NCI-H510A treated with DMSO at 0.1 percent for 48 hours (cell line): ENCODE measurements around the gene SCAMP4.
"Not testable (repeated sequence)": the region's sequence is repeated elsewhere in the genome, so short reads cannot be mapped to it uniquely, and the experiment has no call there.

Experiments
- DNase-seq: peaks from one replicate; lab custom pipeline; 2025; lab: John Stamatoyannopoulos, UW

The SCAMP4 gene

GRCh38 chr19:1882786-1883692 is 22.2 kb upstream of the SCAMP4 start:
- DNase-seq, result no peak

DNA sequence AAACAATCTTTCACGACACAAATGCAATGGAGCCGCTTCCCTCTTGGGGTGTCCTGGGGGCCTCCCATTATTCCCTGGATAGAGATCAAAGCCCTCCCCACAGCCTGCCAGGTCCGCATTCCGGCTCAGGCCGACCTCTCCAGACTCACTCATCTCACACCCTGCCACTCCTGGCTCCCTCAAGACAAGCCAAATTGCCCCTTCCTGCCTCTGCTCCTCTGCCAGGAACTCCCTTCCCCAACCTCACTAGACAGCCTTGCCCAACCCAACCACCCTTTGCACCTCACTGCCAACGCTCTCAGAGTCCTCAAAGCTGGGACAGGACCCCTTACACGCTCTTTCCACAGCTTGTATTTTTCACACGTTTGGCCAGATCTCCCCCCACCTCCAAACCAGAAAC is 21.4 kb upstream of the SCAMP4 start:
- no peak for DNase-seq

GRCh38 chr19:1884291-1884718 is 20.9 kb upstream of the SCAMP4 start:
- DNase-seq, result no peak

- DNase-seq, result no peak
Measured at GRCh38 chr19:1884719-1885334, 20.4 kb upstream of the SCAMP4 start.

- DNase-seq, result peak; percentile 62
Measured at GRCh38 chr19:1885398-1886119, 19.6 kb upstream of the SCAMP4 start, which contains the start of gene ABHD17A. TSS of gene ABHD17A (minus strand) at chr19:1885496. CDS start at chr19:1881566, 3,930 bp downstream.

DNA sequence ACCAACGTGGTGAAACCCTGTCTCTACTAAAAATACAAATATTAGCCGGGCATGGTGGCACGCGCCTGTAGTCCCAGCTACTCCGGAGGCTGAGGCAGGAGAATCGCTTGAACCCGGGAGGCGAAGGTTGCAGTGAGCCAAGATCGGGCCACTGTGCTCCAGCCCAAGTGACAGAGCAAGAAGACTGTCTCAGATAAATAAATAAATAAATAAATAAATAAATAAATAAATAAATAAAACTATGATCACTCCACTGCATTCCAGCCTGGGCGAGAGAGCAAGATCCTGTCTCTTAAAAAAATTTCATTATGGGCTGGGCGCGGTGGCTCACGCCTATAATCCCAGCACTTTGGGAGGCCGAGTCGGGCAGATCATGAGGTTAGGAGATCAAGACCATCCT is 18.8 kb upstream of the SCAMP4 start:
- DNase-seq, result not testable (repeated sequence)

DNA sequence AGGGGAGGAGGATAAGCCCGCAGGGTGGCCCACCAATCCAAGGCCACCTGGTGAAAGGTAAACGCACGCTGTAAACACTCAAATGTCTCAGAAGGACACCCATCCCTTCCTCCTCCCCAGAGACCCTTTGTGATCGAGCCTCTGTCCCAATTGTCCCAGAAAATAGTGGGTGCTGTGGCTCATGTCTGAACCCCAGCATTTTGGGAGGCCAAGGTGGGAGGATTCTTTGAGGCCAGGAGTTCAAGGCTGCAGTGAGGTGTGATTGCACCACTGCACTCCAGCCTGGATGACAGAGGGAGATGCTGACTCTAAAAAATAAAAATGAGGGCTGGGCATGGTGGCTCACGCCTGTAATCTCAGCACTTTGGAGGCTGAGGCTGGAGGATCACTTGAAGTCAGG is 16.8 kb upstream of the SCAMP4 start:
- no peak for DNase-seq

DNA sequence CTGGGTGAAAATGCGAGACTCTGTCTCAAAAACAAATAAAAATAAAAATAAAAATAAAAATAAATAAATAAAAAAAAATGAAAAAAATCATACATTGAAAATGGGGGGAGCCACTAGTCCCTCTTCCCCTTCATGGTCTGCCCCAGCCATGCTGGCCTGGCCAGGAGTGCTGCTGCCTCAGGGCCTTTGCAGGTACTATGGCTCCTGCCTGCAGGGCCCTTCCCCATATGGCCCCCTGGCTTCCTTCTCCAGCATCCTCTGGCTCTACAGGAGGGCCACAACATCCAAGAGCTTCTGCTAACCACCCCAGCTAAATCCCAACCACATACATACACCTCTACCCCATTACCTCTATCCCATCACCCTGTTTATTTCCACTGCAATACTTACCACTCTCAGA is 15.3 kb upstream of the SCAMP4 start:
- no peak for DNase-seq

DNA sequence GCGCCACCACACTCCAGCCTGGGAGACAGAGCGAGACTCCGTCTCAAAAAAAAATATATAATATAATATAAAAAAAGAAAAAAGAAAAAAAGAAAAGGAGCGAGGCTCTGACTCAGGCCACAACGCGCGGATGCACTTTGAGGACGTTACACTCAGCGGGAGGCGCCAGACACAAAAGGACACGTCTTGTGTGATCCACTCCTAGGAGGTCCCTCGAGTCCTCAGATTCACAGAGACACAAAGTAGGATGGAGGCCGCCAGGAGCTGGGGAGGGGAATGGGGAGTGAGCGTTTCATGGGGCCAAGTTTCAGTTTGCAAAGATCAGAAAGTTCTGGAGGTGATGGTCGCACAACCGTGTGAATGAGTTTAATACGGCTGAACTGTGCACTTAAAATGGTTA is 11.4 kb upstream of the SCAMP4 start:
- DNase-seq, result no peak

GRCh38 chr19:1896508-1896907 is 8.7 kb upstream of the SCAMP4 start:
- no peak for DNase-seq

DNA sequence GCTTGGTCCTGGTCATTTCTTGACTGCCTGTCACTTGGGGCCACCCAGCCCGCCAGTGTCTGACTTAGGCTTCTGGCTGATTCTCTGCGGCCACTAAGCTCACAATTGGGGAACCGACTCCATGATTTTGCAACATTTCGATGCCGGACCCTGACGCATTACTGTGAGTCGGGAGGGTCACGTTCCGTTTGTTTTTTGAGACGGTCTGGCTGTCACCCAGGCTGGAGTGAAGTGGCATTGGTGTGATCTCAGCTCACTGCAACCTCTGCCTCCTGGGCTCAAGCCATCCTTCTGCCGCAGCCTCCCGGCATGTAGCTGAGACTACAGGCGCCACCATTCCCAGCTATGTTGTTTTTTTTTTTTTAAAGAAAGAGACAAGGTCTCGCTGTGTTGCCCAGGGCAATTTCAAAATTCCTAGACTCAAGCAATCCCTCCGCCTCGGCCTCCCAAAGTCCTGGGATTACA is 3.2 kb upstream of the SCAMP4 start:
- DNase-seq, result no peak

DNA sequence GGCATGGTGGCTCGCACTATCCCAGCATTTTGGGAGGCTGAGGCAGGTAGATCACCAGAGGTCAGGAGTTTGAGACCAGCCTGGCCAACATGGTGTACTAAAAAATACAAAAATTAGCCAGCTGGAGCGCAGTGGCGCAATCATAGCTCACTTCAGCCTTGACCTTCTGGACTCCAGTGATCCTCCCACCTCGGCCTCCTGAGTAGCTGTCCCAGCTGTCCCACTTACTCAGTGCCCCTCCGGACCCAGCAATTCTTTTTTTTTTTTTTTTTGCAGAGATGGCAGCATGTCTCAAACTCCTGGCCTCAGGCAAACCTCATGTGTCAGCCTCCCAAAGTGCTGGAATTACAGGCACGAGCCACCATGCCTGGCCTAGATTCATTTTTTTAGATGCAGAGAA is 2.3 kb upstream of the SCAMP4 start:
- DNase-seq, result no peak

- DNase-seq, result no peak
Measured at GRCh38 chr19:1904860-1905109, 414 bp upstream of the SCAMP4 start.

DNA sequence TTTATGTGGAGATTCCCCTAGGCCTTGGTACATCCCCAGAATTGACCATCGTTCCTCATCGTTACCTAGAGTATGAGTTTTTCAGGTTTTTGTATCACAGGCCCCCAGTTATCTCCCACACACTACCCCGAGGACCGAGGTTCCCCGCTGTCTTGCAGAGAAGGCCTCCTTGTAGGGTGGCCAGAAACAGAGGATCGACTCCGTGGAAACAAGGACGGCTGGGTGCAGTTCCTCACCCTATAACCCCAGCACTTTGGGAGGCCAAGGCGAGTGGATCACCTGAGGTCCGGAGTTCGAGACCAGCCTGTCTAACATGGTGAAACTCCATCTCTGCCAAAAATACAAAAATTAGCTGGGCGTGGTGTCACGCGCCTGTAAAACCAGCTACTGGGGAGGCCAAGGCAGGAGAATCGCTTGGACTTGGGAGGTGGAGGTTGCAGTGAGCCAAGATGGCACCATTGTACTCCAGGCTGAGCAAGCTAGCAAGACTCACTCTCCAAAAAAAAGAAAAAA is 720 bp downstream of the SCAMP4 start:
- DNase-seq, result no peak

- DNase-seq, result no peak
Measured at GRCh38 chr19:1906985-1907562, 1.9 kb downstream of the SCAMP4 start.

GRCh38 chr19:1907563-1908363 is 2.6 kb downstream of the SCAMP4 start:
- no peak for DNase-seq

DNA sequence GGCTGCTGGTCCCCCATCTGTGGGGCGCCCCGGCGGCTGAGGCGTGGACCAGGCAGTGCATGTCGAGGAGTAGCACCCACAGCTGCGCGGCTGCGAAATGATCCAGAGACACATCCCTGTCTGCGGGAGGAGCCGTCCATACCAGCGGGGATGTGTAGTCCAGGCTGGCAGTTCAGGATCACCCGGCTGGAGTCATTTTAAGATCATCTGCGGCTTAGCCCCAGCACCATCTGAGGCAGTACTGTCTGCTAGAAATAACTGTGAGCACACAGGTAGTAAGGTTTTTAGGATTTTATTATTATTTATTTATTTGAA is 3.1 kb downstream of the SCAMP4 start:
- no peak for DNase-seq

DNA sequence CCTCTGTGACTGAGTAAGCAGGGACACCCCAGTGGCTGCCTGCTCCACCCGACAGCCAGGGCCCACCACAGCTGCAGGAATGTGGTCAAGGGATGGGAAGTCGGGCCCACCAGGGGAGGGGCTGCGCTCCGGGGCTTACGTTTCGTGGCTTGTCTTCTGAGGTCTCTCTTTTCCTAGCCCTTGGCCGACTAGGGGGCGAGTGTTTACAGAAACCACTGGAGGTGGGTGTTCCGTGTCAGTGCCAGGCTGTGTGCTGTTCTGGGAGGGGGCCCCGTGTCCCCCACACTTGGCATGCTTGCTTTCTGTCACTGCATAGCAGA is 4.5 kb downstream of the SCAMP4 start:
- DNase-seq, result no peak

GRCh38 chr19:1910177-1910576 is 5.0 kb downstream of the SCAMP4 start:
- DNase-seq, result no peak

GRCh38 chr19:1911098-1911497 is 5.9 kb downstream of the SCAMP4 start:
- DNase-seq, result no peak

DNA sequence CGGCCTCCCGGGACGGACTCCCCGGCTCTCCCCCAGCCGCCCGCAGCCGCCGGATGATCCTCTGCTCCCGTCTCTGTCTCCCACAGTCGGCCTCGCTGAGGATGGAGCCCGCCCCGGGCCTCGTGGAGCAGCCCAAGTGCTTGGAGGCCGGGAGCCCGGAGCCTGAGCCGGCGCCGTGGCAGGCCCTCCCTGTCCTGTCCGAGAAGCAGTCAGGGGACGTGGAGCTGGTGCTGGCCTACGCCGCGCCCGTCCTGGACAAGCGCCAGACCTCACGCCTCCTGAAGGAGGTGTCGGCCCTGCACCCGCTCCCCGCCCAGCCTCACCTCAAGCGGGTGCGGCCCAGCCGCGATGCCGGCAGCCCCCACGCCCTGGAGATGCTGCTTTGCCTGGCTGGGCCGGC is 6.8 kb downstream of the SCAMP4 start:
- no peak for DNase-seq
